Adrenal gland (tissue), 5 donors: Measurements from ENCODE around the gene ZSWIM9.
"Not testable (repeated sequence)": the region's sequence is repeated elsewhere in the genome, so short reads cannot be mapped to it uniquely, and the experiment has no call there.

Source experiments
- CTCF ChIP-seq, 6 experiments: fragments of 450-650 bp in 4 of 6; fragments of 200-600 bp in 2 of 6; sonication (generic) in 1 of 6; IDR thresholded peaks; 1 replicate in 5 of 6; 2 replicates in 1 of 6; pipeline versions ENCODE4 v1.5.1 to v1.8.0; 2016 to 2021; ENCODE audit warnings: antibody characterized with exemption in 6 of 6, mild to moderate bottlenecking in 2 of 6, moderate library complexity in 1 of 6
- POLR2A ChIP-seq, 2 donors: fragments of 450-650 bp; IDR thresholded peaks; one replicate each; pipeline ENCODE4 v1.6.1; 2017; ENCODE audit warnings: antibody characterized with exemption in 2 of 2, mild to moderate bottlenecking in 2 of 2, moderate library complexity in 1 of 2
- donor health status: DM: no; HTN: no; CAD: no.

GRCh38 chr19:48220784-48221183 lies 50.3 kb downstream of the ZSWIM9 start:
- not testable (repeated sequence) for TF ChIP-seq CTCF, POLR2A (IDR thresholded peaks at IDR 0.05)
